Neural cell (in vitro differentiated cells): ENCODE data around the gene COPS4.

Experiments used
- EZH2 ChIP-seq: fragments of 200-600, 300-800 bp; shearing (Covaris generic), sonication (generic); IDR thresholded peaks from 2 replicates; pipeline ENCODE4 v1.6.1; 2014; ENCODE audit warnings: antibody characterized with exemption, low read length, borderline replicate concordance, mild to moderate bottlenecking; ENCODE audit not compliant: insufficient read depth, poor library complexity, severe bottlenecking
- MXI1 ChIP-seq: fragments of 450-650 bp; conservative IDR thresholded peaks from 2 replicates; pipeline ENCODE4 v1.6.1; 2014; ENCODE audit warnings: antibody characterized with exemption, mild to moderate bottlenecking; ENCODE audit not compliant: poor library complexity, severe bottlenecking
- POLR2AphosphoS5 ChIP-seq: IDR thresholded peaks from 2 replicates; pipeline ENCODE4 v1.6.1; 2012
- SMC3 ChIP-seq: fragments of 450-650 bp; conservative IDR thresholded peaks from 2 replicates; pipeline ENCODE4 v1.6.1; 2014; ENCODE audit warnings: antibody characterized with exemption, mild to moderate bottlenecking, moderate library complexity; ENCODE audit not compliant: poor library complexity
- TF ChIP-seq, protein P1 (sequence below): fragments of 450-650 bp; IDR thresholded peaks from 2 replicates; pipeline ENCODE4 v1.5.1; 2014; ENCODE audit warnings: antibody characterized with exemption, mild to moderate bottlenecking, moderate library complexity; ENCODE audit not compliant: poor library complexity, severe bottlenecking

DNA sequence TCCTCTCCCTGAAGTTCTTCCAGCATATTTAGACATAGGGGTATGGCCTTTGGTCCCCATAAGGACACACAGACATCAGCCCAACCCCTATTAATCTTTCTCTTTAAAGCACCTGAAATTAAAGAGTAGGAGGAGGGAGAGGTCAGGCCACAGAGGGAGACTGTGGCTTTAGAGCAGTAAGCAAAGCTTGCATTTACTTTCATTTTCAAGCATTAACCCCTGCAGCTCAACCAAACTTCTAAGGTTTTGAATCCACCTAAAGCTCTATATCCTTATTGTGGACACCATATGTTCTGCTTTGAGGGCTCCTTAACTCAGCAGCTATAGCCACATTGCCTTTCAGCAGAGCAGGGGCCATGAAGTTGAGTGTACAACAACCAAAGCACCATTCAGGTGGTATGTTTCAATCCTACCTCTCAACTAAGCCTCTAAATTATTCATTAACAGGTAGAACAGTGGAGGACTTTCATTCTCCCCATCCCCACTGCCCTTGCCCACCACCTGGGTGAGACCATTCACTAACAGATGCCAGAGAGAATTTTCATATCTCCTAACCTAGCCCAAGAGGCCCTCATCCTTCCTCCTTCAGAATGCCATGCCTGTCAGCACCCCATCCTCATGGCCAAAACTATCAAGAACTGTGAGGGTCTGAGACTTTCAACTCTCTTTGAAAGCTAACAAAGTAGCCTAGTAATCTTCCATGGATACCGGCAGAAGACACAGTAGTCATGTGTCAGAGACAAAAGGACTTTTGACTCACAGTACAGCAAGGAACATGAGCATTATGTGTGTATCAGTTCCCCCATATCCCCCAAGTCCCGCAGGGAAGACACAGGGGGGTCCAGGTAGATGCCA lies 45.2 kb upstream of the COPS4 start:
- TF ChIP-seq POLR2AphosphoS5 (no peak), MXI1 (no peak), SMC3 (no peak), EZH2 (no peak)
- TF ChIP-seq, protein P1, sequence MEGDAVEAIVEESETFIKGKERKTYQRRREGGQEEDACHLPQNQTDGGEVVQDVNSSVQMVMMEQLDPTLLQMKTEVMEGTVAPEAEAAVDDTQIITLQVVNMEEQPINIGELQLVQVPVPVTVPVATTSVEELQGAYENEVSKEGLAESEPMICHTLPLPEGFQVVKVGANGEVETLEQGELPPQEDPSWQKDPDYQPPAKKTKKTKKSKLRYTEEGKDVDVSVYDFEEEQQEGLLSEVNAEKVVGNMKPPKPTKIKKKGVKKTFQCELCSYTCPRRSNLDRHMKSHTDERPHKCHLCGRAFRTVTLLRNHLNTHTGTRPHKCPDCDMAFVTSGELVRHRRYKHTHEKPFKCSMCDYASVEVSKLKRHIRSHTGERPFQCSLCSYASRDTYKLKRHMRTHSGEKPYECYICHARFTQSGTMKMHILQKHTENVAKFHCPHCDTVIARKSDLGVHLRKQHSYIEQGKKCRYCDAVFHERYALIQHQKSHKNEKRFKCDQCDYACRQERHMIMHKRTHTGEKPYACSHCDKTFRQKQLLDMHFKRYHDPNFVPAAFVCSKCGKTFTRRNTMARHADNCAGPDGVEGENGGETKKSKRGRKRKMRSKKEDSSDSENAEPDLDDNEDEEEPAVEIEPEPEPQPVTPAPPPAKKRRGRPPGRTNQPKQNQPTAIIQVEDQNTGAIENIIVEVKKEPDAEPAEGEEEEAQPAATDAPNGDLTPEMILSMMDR, result no peak
